Activated B cell treated with CpG ODN at 0.5 μM for 24 hours (primary cell): Measurements from ENCODE around the gene FOXF1. TPM values are rescaled to one million over a fixed set of nuclear protein-coding genes. Genes with fewer than 3 reads are reported as not detected.

Experiments used
- ATAC-seq: fragments of 200-7000 bp; cut with Tn5 transposase; one replicate; pipeline ENCODE4 v1.10.0; 2021; ENCODE audit warnings: low read depth, mild to moderate bottlenecking, moderate library complexity
- CTCF ChIA-PET: fragments of 350-600 bp; sonication (Branson Sonifier 250); formaldehyde crosslinking; loops from one replicate; lab custom pipeline; 2021; ENCODE audit warnings: antibody characterized with exemption; lab: Charles Lee
- POLR2A ChIA-PET: fragments of 350-600 bp; sonication (Branson Sonifier 250); formaldehyde crosslinking; loops from one replicate; lab custom pipeline; 2021; ENCODE audit warnings: antibody characterized with exemption; lab: Charles Lee
- DNase-seq: peaks from one replicate; pipeline ENCODE4 v3.0.0; 2022
- H3K27ac Mint-ChIP-seq: one replicate; pipeline ENCODE4 v1.8.0; 2020; ENCODE audit warnings: mixed read lengths
- H3K27me3 Mint-ChIP-seq: one replicate; pipeline ENCODE4 v1.8.0; 2021; ENCODE audit warnings: mixed read lengths
- H3K36me3 Mint-ChIP-seq: one replicate; pipeline ENCODE4 v1.8.0; 2021; ENCODE audit warnings: low read depth, mixed read lengths
- H3K4me1 Mint-ChIP-seq: one replicate; pipeline ENCODE4 v1.8.0; 2021; ENCODE audit warnings: mixed read lengths
- H3K4me3 Mint-ChIP-seq: one replicate; pipeline ENCODE4 v1.8.0; 2020; ENCODE audit warnings: mild to moderate bottlenecking, mixed read lengths
- H3K9me3 Mint-ChIP-seq: one replicate; pipeline ENCODE4 v1.8.0; 2020; ENCODE audit warnings: mixed read lengths
- CTCF ChIP-seq: fragments of 200-600 bp; IDR thresholded peaks from one replicate; pipeline ENCODE4 v1.8.0; 2022; ENCODE audit warnings: antibody characterized with exemption, mild to moderate bottlenecking
- intact Hi-C: fragments of 100-400 bp; cut with micrococcal nuclease; formaldehyde crosslinking; loops from one replicate; pipeline ENCODE4 v1.15.1; 2024
- total RNA-seq: library from RNA; stranded (reverse); gene quantifications from 2 replicates; pipeline ENCODE4 v1.2.3, GENCODE V29; 2022

Gene FOXF1
- total RNA-seq, 1 donor from 2014 or later = not detected

- intact Hi-C loops = no loop called here
- POLR2A ChIA-PET = no interaction called here
- peaks cover 93% of the 10 kb centered on the region for H3K36me3 Mint-ChIP-seq
- ATAC-seq = no peak
- DNase-seq = no peak
- no peaks in the 10 kb centered on the region for H3K27me3 Mint-ChIP-seq
- no peaks in the 10 kb centered on the region for H3K9me3 Mint-ChIP-seq
- H3K4me3 Mint-ChIP-seq = no peak overlapping the region
- CTCF ChIA-PET = no interaction called here
- no peak overlapping the region for H3K27ac Mint-ChIP-seq
- H3K4me1 Mint-ChIP-seq = no peaks in the 10 kb centered on the region
- no peak for TF ChIP-seq CTCF
Measured at GRCh38 chr16:86542756-86543750, 32.7 kb downstream of the FOXF1 start.

- intact Hi-C loops = no loop called here
- ChIA-PET CTCF (no interaction called here), POLR2A (no interaction called here)
- no peak overlapping the region for H3K4me3 Mint-ChIP-seq
- H3K27ac Mint-ChIP-seq = no peak overlapping the region
- no peak for DNase-seq
- no peaks in the 10 kb centered on the region for H3K4me1 Mint-ChIP-seq
- no peak for TF ChIP-seq CTCF
- ATAC-seq = no peak
- no peaks in the 10 kb centered on the region for H3K9me3 Mint-ChIP-seq
- no peaks in the 10 kb centered on the region for H3K27me3 Mint-ChIP-seq
- peaks cover 80% of the 10 kb centered on the region for H3K36me3 Mint-ChIP-seq
Measured at GRCh38 chr16:86545481-86545880, 35.2 kb downstream of the FOXF1 start.

GRCh38 chr16:86545954-86546637, 35.8 kb downstream of the FOXF1 start:
- DNase-seq (no peak), ATAC-seq (no peak)
- H3K4me3 Mint-ChIP-seq = no peak overlapping the region
- intact Hi-C loops = no loop called here
- no peak for TF ChIP-seq CTCF
- peaks cover 78% of the 10 kb centered on the region for H3K36me3 Mint-ChIP-seq
- ChIA-PET POLR2A (no interaction called here), CTCF (no interaction called here)
- no peaks in the 10 kb centered on the region for H3K4me1 Mint-ChIP-seq
- no peaks in the 10 kb centered on the region for H3K27me3 Mint-ChIP-seq
- H3K27ac Mint-ChIP-seq = no peak overlapping the region
- no peaks in the 10 kb centered on the region for H3K9me3 Mint-ChIP-seq

- intact Hi-C loops = no loop called here
- Mint-ChIP-seq H3K27me3 (no peaks in the 10 kb centered on the region), H3K9me3 (no peaks in the 10 kb centered on the region), H3K4me3 (no peak overlapping the region), H3K36me3 (peaks cover 77% of the 10 kb centered on the region), H3K27ac (no peak overlapping the region), H3K4me1 (no peaks in the 10 kb centered on the region)
- POLR2A ChIA-PET = no interaction called here
- no peak for ATAC-seq
- no peak for DNase-seq
- no peak for TF ChIP-seq CTCF
- CTCF ChIA-PET = no interaction called here
Measured at GRCh38 chr16:86546638-86547013, 36.3 kb downstream of the FOXF1 start.

- CTCF ChIA-PET = no interaction called here
- intact Hi-C loops = no loop called here
- no peak overlapping the region for H3K4me3 Mint-ChIP-seq
- ATAC-seq (no peak), DNase-seq (no peak)
- H3K9me3 Mint-ChIP-seq = no peaks in the 10 kb centered on the region
- POLR2A ChIA-PET = no interaction called here
- H3K36me3 Mint-ChIP-seq = peaks cover 77% of the 10 kb centered on the region
- no peak for TF ChIP-seq CTCF
- H3K4me1 Mint-ChIP-seq = no peaks in the 10 kb centered on the region
- H3K27me3 Mint-ChIP-seq = no peaks in the 10 kb centered on the region
- H3K27ac Mint-ChIP-seq = no peak overlapping the region
Measured at GRCh38 chr16:86547286-86547685, 37.0 kb downstream of the FOXF1 start.
